ENCODE results near the gene MOCS1. TPM values are rescaled to one million over a fixed set of nuclear protein-coding genes. Genes with fewer than 3 reads are reported as not detected.

Gene MOCS1
- total RNA-seq, 1 experiment from 2014 or later, result 13.2 TPM

DNA sequence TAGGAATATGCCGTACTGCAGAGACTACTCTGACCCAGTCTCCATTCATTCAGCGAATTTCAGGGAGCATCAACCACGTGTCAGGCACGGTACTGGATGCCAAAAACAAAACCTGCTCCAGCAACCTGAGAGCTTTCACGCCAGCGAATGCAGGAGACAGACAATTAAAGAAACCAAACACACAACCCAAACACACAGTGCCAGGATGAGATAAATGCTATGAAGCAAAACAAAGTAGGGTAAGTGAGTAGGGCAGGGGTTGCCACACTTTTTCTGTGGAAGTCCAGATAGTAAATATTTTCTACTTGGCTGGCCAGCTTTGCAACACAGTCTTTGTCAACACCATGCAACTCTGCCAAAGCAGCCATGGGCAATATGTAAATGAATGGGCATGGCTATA is 10.0 kb downstream of the MOCS1 start:
- no peak for DNase-seq (ENCODE audit: low read depth)

DNA sequence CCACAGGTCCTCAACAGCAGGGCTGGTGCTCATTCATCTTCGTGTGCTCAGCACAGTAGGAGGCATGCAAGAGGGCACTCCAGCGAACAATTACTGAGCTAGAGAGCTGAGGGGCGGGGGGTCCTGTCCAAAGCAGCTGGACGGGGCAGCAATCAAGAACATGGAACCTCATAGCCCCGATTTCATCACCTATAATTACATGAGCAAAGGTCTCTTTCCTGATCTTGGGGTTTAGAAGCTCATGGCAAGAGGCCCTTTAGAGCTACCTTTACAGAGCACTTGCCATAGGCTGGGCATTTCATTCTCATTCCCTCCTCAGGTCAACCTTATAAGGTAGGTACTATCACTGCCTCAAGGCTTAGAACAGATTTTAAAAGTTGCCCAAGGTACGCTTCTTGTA is 10.4 kb downstream of the MOCS1 start:
- DNase-seq (ENCODE audit: low read depth), result no peak

DNA sequence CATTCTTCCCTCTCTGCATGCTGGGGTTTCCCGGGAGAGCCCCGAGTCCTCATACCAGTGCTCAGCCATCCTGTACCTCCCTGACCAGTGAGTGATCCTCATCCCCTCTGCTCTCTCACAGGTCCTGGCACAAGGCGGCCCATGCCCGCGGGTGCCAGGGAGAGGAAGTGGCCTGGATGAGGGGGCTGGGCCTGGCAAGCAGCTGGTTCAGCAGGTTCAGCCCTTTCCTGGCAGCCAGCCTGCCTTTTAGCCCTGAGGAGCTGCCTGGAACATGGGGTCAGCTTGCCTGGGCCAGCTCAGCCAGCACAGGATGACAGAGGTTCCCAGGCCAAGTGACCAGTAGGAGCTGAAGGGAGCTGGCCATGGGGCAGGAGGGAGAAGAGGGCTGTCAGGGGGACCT is 10.9 kb downstream of the MOCS1 start:
- DNase-seq (ENCODE audit: low read depth), result no peak

DNA sequence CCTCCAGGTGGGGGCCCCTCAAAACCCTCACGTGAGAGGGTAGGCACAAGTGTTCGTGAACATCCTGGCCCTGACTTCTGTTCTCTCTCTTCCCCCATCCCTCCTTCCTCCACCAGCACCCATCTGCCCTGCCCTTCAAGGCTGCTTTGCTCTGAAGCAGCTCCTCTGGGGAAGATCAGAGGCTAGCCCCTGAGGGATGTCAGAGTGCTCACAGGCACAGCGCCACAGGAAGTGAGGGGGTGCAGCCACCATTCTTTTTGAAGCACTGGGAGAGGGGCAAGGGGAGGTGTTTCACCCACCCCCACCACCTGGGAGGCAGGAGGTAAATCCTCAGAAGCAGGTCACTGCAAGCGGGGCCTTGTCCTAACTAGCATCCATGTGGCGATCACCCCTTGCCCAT is 11.4 kb downstream of the MOCS1 start:
- DNase-seq (ENCODE audit: low read depth), result no peak

DNA sequence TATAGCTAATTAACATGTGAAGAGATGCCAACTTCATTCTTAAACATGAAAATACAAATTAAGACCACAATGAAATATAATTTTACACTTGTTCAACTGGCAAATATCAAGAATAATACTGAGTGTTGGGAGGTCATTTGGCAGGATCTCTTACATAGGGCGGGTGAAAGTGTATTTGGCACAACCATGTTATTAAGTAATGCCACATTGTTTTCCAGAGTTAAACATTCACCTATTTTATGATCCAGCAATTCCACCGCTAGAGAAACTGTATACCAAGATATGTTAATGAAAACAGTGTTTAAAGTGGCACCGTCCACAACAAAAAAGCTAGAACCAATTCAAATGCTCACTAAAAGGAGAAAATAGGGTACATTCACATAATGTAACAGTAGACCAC is 14.1 kb downstream of the MOCS1 start:
- DNase-seq (ENCODE audit: low read depth), result no peak

DNA sequence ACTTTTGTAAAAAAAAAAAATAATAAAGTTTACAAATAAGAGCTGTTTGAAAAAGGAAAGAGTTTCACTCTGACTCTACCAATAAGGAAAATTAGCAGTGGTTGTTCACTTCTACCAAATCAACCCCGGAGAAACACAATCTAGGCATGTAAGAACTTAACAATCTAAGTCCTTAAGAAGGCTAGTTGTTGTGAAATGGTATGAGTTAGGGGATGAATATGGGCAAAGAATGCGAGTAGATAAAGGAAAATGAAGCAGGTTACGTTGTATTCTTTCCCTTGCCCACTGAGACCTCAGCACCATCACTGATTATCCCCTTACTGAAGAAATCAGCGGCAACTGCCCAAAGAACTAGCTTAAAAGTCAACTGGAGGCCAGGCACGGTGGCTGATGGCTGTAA is 15.4 kb downstream of the MOCS1 start:
- no peak for DNase-seq (ENCODE audit: low read depth)

DNA sequence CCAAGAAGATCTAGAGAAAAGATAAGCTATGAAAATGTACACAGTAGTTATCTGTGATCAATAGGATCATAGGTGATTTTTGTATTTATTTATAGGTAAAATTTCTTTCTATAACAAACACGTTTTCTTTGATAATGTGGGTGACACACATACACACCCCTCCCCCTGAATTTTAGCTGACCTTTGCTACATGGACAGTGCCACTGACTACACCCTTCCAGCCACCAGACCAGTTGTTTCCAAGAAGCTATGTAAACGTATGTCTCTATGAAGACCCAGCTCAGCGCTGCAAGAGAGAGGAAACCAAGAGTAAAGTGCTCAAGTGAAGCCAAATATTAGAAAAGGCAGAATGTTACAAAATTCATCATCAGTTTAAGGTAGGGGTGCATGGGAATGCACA is 16.3 kb downstream of the MOCS1 start:
- no peak for DNase-seq (ENCODE audit: low read depth)

DNA sequence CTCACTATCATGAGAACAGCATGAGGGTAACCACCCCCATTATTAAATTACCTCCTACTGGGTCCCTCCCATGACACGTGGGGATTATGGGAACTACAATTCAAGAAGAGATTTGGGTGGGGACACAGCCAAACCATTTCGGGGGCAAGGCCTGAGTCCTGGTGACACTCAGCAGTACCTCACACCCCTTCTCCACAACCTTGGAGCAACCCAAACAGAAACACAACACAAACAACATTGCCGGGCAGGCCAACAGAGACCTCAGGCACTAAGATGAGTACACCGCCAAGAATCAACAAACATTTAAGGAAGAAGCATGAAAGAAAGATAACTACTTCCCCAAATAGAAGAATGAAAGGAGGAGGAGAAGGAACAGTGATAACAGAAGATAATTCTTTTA is 16.9 kb downstream of the MOCS1 start:
- DNase-seq (ENCODE audit: low read depth), result no peak

DNA sequence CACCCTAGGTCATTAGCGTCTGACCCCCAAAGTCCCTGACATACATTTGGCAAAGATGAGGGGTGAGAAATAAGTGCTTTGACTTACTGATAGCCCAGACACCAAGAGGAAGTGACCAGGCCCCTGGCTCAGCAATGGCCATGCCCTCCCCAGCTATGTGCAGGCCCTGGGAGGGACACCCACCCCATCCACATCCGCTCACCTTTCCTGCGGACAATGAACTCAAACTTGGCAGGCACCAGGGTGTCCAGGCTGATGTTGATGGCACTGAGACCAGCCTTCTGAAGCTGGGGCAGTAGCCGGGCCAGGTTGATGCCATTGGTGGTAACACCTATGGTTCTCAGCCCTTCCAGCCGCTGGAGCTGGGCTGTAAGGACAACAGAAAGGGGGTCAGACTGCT is 18.4 kb downstream of the MOCS1 start:
- no peak for DNase-seq (ENCODE audit: low read depth)

DNA sequence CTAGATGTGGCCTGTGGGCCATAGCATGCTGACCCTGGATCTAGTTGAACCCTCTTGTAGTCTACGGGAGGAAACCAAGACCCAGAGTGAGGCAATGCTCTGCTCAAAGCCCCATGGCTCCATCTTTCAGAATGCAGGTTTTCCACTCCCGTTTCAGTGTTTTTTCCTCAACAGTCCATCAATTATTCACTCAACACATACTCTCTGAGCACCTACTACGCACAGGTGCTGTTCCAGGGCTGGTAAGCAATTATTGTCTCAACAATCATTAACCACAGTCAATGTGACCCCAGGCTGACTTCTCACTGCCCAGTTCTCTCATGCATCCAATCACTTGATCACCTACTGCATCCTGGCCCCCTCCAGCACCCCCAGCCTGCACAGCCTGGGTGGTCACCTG is 20.0 kb downstream of the MOCS1 start:
- no peak for DNase-seq (ENCODE audit: low read depth)

DNA sequence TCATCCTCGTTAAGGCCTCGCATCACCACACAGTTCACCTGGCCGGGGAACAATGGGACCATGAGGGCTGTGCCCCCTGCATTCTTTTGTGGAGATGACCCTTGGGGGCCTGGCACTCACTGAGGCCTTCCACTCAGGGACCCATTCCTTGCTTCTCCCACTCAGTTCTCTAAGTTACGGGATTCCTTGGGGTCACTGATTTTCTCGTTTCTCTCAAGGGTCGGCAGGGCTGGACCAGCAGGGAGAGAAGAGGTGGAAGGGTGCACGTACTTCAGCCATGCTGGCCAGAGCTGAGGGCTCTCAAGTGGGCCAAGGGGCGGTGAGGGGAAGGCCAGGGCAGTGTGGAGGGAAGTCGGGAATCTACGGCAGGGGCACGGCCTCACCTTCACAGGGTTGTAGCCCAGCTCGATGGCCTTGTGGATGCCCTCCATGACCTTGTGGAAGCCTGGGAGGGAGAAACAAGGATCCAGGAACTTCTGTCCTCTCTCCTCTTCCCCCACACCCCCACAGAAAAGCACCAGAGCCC is 20.8 kb downstream of the MOCS1 start:
- no peak for DNase-seq (ENCODE audit: low read depth)

DNA sequence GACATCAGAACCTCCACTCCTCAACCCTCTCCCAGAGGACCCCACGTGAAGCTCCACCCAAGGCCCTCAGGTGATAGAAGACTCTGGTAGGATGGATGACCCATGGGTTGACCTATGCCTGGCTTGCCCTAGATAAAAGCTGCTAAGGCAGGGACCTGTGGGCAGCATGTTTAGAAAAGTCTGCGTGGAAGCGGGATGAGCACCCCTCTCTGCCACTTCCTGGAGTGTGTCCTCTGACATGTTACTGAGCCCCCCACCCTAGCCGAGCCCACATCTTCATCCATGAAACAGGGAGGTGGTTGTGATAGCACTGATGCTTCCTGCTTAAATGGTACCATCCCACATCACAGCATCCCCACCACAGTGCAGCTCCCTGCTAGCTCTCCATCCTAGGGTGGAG is 21.8 kb downstream of the MOCS1 start:
- DNase-seq (ENCODE audit: low read depth), result no peak

DNA sequence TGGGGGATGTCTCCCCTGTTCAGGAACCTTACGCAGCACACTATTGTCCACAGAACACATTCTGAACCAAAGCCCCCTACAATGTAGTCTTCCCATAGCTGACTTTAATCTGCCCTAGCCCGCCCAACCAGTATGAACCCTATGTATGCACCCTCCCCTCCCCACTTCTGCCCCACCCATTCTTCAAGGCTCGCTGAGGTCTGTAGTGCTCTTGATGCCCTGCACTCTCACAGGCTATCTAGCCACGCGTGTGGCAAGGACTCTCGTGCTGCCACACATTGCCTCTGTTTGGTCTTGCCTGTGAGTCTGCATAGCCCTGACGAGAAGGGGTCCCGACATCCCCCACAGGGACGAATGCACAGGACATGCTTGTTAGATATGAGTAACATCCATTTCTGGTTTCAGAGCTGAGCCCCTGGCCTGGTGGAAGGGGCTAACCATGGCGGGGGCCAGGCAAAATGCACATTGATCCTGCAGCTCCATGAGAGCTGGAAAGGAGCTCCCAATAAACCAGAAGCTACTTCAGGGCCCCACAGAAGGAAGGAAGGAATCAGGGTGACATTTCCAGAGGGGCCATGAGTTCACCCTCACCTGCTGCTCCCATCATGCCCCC is 22.6 kb downstream of the MOCS1 start:
- no peak for DNase-seq (ENCODE audit: low read depth)

DNA sequence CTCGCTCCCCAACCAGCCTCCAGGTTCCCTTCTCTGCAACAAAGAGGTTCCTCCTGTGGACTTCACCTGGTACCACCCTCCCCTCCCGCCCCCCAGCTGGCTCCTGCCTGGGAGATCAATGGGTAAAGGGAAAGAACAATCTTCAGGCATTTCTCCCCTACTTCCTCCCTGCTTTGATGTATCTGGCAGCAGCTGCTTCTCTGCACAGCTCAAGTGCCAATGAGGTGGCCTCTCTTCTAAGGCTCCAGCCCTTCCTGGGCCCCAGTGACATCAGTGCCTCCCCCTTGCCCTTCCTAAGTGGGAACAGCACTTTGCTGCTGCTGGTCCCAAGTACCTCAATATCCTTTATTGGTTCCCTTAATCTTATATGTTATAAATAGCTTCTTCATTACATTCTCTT is 23.5 kb downstream of the MOCS1 start:
- no peak for DNase-seq (ENCODE audit: low read depth)

DNA sequence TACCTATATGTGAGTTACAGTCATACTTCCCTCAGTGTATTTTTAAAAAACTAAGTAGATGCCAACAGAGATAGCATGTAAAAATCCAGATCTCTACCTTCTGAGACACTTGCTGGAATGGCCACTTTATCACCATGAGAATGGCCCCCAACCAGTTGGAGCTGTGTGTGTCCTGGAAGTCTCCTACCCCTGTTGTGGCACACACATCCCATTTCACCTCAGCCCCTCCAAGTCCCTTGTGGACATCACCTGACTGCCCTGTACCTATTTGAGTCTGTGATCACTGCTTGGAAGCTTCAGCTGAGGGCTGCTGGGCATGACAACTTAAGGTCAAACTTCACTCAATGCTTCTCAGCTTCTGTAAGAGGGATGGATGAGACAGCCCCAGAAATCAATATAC is 24.1 kb downstream of the MOCS1 start:
- DNase-seq (ENCODE audit: low read depth), result no peak

DNA sequence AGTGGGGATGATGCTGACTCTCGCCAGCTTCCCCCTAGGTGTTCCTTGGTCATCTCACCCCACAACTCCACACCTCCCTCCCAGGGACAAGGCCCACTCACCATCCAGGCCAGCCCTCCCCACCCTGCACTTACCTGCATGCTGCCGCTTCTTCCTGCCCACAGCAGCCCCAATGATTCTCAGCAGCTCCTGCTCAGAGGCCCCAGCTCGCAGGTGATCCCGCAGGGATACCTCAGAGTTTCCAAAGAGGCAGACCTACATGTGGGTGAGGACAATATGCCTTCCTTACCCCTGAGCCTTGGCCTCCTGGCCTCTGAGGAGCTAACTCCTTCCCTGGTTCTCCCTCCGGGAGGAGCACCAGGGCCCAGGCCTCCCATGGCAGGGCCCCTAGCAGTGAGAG is 24.6 kb downstream of the MOCS1 start:
- no peak for DNase-seq (ENCODE audit: low read depth)

DNA sequence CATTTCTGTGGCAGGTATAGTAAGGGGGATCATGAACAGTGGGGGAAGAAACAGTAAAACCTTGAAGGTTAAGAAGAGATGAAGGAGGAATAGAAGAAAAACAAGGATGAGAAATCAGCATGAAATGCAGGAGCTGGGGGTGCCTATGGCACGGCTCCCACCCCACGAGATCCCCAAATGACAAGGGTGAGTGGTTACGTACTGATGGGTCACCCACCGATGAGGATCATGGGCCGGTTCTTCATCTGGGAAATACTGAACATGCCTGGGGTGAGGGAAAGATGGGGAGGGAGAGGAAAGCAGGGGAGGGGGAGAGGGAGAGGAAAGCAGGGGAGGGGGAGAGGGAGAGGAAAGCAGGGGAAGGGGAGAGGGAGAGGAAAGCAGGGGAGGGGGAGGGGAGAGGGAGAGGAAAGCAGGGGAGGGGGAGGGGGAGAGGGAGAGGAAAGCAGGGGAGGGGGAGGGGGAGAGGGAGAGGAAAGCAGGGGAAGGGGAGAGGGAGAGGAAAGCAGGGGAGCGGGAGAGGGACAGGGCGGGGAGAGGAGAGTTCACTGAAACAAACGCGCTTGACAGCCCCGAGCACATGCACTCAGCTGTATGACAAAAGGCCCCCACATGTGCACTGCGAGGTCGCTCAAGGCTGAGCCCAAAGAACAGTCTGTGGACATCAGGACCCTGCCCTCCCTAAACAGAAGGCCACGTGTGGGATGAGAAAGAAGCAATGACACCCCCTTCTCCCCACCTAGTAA is 25.3 kb downstream of the MOCS1 start:
- no peak for DNase-seq (ENCODE audit: low read depth)

DNA sequence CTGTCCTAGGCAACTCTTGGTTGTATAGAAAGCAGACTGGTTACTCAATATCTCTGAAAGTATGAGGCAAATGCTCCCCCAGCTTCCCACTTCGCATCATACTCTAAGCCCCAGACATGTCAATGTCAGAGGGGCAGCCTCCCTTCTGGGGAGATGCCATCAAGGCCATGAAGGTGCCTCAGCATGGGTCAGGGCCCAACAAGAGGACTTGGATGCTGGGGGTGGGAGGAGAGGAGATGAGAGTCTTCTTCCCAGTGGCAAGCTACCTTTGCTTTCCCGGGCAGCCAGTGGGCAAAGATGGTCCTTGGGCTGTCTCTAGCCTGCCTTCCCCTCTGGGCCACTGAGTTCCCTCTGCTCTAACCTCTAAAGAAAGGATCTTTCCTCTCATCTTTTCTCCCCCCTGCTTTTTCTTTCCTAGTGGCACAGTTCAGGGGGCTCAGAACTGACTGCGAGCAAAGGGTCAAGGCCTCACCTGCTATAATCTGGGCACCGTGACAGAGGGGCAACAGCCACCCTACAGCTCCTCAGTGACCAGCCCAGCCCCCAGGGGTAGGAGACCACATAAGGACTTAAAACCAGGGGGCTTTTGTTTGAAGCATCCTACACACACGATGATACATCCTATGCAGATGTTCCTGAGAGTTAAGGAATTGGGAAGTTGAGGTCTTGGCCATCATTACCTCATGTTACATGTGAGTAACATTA is 26.2 kb downstream of the MOCS1 start:
- DNase-seq (ENCODE audit: low read depth), result no peak

DNA sequence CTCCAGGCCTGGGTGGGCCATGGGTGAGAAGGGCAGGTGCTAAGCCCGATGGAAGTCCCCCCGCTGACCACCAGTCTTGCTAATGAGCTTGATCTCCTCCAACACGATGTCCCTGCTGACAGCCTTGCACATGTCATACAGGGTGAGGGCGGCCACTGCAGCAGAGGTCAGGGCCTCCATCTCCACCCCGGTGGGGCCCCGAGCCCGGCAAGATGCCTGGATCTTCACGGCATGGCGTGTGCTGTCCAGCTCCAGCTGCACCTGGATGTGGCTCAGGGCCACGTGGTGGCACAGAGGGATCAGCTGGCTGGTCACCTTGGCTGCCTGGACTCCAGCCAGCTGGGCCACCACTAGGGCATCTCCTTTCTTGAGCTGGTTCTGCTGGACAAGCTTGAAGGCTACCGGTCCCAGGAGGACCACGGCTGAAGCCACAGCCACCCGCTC is 27.9 kb downstream of the MOCS1 start:
- no peak for DNase-seq (ENCODE audit: low read depth)

DNA sequence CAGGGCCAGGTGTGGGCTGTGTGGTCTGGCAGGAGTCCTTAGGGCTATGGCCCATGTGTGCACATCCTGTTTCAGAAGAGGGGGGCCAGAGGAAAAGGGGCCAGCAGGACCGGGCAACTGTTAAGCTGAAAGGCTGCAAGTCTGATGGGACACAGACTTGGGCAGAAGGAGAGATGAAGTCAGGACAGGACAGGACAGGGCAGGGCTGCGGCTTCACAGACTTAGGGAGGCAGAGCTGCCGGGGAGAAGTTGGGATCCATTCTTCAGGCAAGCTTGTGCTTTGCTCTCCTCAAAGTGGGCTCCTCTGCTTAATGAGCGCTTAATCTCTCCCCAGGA is 28.7 kb downstream of the MOCS1 start:
- no peak for DNase-seq (ENCODE audit: low read depth)

DNA sequence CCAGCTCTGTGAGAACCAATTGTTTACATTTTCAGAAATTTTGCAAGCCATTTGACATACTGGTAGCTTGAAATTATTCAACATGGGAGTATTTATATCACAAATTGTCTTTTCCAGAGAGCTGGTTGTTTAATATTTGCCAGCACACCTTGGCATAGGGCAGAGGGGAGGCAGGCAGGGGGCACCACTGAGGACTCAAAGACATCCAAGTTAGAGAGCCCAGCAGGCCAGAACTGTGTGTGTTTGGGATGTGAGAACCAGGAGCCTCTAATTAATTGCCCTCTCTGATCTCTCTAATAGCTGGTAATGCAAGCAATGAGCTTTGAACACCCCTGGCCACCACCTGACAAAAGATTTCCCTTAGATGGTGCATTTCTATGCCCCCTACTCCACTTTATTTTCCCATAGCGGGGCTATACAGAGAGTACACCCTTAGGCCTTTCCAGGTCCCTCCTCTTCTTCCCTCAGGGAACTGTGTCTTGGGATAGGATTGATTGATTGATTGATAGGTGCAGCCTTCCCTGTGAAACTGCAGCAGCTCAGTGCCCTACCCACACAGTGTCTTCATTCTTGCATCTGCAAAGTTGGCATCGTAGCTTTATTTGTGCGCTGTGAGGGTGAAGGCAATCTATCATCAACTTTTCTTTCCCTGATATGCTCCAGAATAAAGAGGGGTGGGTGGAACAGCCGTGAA is 29.2 kb downstream of the MOCS1 start:
- DNase-seq (ENCODE audit: low read depth), result no peak

DNA sequence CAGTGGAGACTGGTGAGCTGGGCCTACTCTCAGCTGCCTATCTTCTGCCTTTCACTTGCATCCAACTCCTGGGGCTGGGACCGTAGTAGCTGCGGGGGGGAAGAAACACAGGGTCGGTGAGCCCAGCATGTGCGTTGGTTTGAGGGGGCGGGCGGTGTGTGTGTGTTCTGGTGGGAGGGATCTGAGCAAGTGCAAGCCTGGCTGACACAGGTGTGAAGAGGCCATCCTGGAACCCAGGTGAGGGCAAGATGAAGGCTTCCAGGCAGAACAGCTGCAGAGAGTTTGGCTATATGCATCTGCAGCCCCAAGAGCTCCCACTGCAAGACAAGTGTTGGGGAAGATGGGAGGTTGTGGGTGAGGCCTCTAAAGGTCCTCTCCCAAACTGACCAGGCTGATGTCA is 30.6 kb downstream of the MOCS1 start:
- DNase-seq (ENCODE audit: low read depth), result no peak
